COR-L47 (cell line): ENCODE data around the gene RTL1.

Experiments used
- DNase-seq: peaks from one replicate; lab custom pipeline; 2025; lab: John Stamatoyannopoulos, UW

The RTL1 gene

DNA sequence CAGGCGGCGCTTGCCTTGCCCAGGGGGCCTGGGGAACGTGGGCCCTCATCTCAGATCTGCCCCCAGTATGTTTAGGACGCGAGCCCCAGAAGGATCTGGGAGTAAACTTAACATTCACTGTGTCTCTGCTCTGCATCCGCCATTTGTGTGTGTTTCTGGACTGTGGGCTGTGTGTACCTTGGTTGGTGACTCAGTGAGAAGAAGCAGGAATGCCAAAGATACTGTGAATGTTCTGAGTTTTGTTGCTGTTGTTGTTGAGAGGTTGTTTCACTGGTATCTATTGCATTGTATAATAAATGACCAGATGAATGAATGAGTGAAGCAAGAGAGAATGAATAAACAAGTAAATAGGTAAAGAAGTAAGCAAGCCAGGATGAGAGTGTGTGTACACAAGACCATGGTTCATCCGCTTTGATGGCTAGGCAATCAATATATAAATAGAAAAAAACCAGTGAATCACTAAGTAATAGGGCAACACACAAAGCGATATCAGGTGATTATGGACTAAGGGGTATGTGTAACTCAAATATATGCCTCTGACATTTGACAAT, 57.1 kb downstream of the RTL1 start:
- DNase-seq: no peak

DNA sequence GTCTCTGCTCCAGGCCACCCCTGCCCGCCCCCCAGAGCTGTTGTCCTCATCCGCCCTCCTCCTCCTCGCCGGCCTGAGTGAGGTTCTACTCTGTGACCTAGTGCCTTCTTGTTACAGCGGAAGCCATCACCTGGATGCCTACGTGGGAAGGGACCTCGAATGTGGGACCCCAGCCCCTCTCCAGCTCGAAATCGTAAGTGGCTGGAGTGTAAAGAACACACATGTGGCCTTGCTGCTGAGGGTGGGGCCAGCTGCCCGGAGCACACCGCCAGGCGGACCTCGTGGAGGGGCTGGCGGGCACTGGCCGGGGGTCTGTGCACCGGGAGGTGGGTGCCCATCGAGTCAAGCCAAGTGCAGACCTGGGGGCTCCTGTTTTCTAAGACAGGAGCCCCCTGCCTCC, 58.2 kb downstream of the RTL1 start:
- no peak for DNase-seq

DNA sequence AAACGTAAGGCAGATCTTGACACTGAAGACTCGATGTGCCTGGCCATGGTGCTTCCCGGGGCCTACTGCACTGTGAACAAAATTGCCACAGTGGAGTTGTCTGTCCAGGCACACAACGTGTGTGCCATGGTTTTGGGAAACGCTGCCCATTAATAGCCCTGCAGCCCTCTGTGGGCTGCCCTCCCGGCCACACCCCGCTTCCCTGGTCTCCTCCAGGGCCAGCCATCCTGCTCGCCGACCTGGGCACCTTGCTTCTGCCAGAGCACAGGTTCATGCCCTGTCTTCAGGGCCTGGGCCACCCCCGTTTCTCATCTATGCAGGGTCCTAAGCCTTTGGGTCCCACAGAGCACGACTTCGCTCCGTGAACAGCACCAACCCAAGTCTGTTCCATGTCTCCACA, 58.7 kb downstream of the RTL1 start:
- no peak for DNase-seq

DNA sequence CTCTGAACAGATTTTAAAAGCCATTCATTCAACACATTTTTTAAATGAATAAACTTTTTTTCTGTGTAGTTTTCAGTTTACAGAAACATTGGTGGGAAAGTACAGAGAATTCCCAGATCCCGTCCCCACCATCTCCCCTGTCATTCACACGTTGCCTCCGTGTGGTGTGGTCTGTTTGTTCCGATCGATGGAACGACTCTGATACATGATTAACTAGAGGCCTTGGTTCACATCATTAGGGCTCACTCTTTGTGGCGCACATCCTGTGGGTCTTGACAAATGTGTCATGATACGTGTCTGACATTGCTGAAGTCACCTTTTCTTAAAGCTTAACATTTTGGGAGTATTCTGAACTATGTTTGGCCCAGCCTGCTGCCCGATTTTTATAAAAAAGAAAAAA, 59.1 kb downstream of the RTL1 start:
- DNase-seq: no peak

GRCh38 chr14:100844082-100844408, 59.5 kb downstream of the RTL1 start:
- no peak for DNase-seq

GRCh38 chr14:100842799-100843198, 60.7 kb downstream of the RTL1 start:
- no peak for DNase-seq

DNA sequence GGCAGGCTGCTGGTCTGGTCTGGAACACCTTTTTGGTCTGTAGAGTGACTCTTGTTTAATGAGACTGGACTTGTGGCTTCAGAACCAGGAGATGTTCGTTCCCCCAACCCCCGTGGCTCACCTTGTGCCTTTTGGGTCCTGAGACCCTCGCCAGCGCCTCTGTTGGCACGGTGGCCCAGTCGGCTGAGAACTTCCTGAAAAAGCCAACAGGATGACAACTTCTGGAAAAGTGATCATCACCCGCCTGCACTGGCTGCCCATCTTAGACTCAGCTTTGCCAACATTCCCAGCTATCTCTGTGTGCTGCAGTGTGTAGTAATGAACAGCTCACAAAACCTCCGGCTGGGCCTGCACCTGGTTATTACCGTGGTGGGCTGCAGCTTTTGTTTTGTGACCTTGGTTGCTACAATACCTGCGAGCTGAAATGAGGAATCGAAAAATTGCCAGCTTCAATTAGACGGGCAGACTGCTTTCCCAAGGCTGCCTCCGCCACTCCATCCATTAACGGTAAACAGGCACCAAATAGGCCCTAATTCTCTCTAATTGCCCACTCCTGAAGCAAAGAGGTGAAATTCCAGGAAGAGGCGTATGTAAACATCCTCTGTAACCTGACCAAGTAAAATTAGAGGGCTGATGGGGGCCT, 61.6 kb downstream of the RTL1 start:
- DNase-seq: peak; percentile 84

- no peak for DNase-seq
These were observed 62.3 kb downstream of the RTL1 start for GRCh38 chr14:100841066-100841760.

GRCh38 chr14:100840286-100841065, 63.0 kb downstream of the RTL1 start:
- DNase-seq: no peak

DNA sequence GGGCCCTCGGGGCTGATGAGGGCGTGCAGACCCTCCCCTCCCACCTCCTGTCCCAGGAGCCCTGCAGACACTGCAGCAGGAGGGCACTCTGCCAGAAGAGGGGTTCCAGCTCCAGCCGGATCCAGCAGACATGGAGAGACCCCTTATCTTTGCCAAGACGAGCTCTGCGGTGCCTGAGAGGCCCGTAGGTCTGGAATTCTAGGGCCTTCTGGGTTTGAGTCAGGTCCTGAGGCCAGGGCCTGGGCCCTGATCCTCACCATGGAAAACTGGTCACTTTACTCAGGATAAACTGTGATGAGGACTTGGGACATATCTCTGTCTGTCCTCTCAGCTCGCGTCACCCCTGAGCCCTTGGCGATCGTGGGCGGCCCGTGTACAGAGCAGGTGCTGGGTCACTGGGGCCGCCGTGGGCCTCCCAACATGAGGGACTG, 63.8 kb downstream of the RTL1 start:
- DNase-seq: no peak

- no peak for DNase-seq
These were observed 64.3 kb downstream of the RTL1 start for GRCh38 chr14:100839315-100839585.

DNA sequence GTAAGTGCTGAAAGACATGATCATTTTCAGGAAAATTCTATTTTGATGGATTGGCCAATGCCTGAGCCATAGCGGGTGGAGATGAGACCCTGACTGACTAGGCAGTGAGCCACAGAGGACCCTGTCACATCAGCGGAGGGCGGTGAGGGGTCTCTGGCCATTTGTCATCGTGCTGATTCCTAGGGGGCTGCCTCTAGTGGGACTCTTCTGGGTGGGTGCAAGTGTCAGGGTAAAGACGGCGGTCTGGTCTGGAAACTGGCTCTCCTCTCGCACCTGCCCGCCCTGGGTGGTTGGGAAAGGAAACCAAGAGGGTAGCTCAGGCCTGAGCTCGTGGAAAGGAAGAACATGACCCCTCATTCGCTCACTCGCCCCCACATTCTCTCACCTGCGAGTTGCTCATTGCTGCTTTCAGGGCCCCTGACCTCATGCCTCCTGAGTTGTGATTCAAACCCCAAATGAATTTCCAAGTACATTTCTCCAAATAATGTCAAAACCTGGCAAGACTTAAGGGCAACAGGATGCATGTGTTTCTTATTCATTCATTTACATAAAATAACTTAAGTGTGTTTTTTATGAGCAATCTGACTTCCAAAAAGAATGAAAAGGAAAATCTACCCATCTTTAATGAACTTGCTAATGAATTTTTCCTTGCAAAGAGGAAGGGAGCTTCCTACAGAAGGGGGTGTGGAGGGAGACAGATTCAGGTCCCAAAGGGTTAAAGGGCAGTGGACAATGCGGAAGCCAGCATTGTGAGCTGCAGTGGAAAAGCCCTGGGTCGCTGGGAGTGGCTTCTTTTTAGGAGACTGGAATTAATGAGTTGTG, 64.8 kb downstream of the RTL1 start:
- DNase-seq: no peak

- DNase-seq: no peak
These were observed 65.6 kb downstream of the RTL1 start for GRCh38 chr14:100837805-100838350.

DNA sequence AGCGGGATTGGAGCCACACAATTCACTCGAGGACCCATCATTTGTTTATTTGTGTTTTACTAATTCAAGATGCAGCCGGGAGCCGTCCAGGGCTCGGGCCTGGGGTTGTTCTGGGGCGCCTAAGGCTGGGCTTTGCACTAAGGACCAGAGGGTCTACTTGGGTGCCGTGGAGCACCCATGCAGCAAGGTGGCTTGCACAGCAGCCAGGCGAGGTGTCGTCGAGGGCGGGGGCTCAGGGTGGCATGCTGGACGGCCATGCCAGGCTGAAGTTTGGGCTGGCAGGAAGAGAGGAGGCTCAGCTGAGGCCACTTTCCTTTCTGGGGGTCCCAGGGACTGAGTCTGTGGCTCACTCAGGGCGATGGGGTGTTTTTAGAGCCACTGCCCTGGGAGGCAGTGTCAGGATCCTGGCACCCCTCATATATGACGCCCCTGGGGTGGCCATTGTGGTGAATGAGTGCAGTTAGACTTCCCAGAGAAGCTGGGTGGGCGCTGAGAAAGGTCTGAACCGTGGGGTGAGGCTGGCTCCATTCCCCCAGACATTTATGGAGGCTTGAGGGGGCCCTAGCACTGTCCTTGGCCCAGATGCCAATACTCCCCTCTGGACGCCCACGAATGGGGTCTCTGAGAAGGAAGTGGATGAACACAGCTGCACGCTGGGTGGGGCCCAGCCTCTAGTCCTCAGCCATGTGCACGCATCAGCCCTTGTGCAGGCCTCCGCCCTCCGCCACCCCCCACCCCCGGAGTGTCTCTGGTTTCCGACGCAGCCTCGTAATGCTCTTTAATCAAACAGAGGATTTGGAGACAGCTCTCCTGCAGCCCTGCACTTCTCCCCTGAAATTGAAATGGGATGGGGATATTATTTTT, 66.3 kb downstream of the RTL1 start:
- no peak for DNase-seq

- no peak for DNase-seq
These were observed 67.2 kb downstream of the RTL1 start for GRCh38 chr14:100836311-100836805.

DNA sequence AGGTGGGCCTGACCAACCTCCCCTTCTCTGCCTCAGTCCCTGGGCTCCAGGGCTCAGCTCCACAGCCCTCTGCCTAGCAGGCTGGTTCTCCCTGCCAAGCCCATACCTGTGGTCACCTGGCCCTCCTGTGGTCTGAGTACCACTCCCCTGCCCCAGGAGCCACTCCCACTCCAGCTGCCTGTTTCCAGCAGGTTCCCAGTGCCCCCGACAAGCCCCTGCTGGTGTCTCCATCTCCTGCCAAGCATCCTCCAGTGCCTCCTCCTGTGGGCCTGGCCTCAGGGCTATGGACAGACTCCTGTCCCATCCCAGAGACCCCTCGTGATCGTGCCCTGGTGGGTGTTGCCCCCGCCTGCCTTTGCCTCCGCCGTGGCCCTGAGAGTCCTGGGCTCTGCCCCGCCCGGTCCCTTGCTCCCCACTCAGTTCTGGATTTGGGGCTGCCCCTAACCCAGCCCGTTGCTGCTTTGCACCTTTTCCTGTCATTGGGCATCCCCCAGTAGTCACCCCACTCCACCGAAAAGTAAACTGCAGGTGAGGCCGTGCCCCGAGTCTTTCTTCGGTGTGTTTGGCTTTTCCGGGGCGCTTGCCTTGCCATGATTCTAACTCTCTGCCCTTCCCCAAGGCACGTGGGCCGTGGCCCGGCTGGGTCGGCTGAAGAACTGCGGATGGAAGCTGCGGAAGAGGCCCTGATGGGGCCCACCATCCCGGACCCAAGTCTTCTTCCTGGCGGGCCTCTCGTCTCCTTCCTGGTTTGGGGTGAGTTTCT, 67.8 kb downstream of the RTL1 start:
- no peak for DNase-seq

GRCh38 chr14:100834794-100835547, 68.6 kb downstream of the RTL1 start:
- DNase-seq: no peak

GRCh38 chr14:100834082-100834793, 69.3 kb downstream of the RTL1 start:
- DNase-seq: no peak
